ENCODE data around the gene C6orf62.
"Not testable (repeated sequence)": the region's sequence is repeated elsewhere in the genome, so short reads cannot be mapped to it uniquely, and the experiment has no call there.

C6orf62 gene

GRCh38 chr6:24666641-24667377, 52.1 kb downstream of the C6orf62 start, which contains the start of the genes ACOT13 and TDP2:
TSS of gene ACOT13 (plus strand) at chr6:24667077. CDS start at chr6:24667264, 187 bp downstream.
TSS of gene TDP2 (minus strand) at chr6:24666899. CDS start at chr6:24666862, 37 bp downstream.
- peak; percentile 97 for DNase-seq

DNA sequence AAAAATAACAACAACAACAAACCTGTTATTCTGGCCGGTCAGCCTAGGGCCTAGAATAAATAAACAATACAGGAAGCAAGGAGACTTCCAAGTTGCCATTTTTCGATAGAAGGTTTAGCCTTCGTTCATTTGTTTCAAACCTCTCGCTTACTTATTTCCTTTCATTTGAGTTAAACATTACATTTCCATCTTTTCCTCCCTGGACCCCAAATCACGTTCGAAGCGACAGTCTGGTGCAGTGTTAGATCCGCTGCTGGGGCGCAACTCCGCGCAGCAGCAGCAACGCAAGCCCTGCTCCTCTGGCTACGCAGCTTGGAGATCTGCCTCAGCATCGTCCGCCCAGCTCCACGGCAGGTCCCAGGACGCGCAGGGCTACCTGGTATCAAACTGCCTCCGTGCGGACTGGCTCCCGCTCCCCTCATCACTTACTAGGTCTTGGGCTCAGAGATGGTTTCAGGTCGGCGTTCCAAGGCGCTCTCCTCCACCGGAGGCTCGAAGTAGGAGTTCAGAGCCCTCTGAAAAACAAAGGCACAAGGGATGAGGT, 52.8 kb downstream of the C6orf62 start:
- DNase-seq = peak; percentile 4

DNA sequence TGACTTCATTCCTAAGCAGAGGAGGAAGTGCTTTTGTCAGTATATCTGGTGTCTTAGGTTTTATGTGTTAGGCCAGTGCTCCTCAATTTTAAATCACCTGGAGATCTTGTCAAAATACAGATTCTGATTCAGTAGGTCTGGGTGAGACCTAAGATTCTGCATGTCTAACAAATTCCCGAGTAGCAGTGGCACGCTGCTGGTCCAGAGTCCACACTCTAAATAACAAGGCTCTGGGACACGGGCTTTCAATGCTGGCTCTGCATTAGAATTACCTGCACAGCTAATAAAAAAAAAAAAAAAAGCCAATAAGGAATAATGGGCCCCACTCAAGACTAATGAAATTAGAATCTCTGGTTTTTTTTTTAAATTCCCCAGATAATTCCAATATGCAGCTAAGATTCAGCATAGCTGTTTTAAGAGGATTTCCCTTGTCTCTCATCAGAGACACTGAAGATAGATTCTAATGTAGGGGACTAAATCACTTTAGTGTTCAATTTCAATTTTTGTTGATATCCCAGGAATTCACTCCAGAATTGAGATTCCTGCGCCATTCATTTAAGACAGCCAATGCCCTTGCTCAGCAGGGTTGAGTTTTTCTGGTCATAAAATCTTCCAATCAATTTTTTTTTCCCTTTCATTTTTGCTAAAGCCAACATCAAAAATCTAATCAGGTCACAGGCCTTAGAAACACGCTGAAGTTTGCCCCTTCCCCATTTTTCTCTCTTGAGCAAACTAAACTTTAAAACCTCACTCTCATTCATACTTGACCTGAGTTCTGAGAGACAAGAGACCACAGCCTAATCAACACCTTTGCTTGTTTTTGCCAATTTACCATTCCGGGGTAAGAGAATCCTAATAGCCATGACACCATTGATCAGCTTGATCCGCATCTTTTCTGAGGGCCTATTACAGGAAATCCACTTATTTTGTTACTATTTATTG, 54.6 kb downstream of the C6orf62 start:
- no peak for DNase-seq

GRCh38 chr6:24663189-24663588, 55.8 kb downstream of the C6orf62 start:
- DNase-seq = no peak

- DNase-seq = no peak
These were observed 56.7 kb downstream of the C6orf62 start for GRCh38 chr6:24662236-24662635.

- DNase-seq = not testable (repeated sequence)
These were observed 57.2 kb downstream of the C6orf62 start for GRCh38 chr6:24661759-24662158.

- no peak for DNase-seq
These were observed 58.8 kb downstream of the C6orf62 start for GRCh38 chr6:24660105-24660504.

DNA sequence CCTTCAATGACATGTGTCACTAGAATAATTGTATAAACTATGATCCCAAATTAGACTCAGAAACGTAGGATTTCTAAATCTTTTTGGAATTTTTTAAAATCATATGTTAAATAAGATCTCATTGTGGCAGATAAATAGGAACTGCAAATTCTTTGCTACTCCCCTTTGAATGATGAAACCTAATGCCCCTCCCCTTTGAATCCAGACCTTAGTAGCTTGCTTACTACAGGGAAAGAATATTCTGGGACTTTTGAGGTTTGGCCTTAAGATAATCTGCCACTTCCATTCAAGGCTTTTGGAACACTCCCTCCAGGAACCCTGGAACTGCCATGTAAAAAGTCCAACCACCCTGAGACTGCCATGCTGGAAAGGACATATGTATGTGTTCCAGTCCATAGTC, 59.4 kb downstream of the C6orf62 start:
- no peak for DNase-seq

DNA sequence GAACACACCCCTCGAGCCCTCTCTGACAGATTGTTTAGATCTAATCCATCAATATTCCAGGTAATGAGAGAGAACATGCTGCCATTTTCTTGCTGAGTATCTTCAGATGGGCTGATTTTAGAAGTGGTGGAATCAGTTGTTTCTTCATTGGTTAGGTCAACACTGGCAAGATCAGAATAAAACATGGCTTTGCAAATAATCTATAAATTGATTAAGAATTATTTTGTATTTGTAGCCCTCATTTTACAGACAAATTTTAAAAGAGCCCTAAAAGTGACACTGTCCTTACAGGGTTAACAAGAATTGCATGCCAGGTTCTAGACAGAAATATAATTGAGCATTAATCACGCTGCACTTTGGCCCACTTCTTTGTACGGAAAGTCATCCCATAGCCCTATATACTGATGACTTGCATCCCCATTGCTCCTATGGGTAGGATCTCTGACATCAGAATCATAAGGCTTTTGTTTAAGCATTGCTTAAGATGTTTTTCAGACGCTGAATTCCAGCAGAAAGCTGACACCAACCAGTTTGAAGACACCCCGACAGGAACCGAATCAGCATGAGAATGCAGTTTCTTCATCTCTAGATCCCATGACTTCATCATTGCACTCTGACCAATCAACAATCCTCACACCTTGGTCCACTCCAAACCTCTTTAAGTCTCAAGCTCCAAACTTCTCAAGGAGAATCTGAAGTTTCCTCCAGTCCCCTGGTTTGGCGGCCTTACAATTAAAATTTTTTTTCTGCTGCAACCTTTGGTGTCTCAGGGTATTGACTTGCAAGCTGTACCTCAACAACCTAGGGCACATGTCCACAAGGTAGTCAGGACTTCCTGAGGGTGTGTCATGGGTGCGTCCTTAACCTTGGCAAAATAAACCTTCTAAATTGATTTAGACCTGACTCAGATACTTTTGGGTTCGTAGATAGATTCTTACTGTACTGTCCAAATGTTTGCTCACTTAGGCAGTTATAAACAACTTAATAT, 60.1 kb downstream of the C6orf62 start:
- peak; percentile 24 for DNase-seq

DNA sequence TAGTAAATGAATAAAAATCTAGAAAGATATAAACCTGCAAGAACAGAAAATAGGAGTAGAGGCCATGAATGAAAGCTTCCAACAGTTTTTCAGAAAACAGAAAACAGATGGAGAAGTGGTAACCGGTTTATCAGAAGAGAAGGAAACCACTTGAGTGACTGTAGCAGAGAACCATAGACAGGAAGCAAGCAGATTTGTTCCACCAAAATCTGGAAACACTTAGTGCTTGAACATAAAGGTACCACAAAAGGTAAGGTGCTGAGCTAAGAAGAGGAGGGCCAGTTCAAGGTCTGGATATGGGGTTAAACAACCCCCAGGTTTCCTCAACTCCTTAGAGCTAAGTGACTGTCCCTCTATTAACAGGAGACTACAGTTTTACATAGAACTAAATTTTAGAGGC, 63.7 kb downstream of the C6orf62 start:
- no peak for DNase-seq

Measured in fibroblast of skin of scalp (primary cell).